BJ (cell line): Measurements from ENCODE around the gene CACNA2D4. TPM values are rescaled to one million over a fixed set of nuclear protein-coding genes. Genes with fewer than 3 reads are reported as not detected.
"Not testable (repeated sequence)": the region's sequence is repeated elsewhere in the genome, so short reads cannot be mapped to it uniquely, and the experiment has no call there.

ENCODE experiments used
- CTCF ChIA-PET: fragments of 350-600 bp; formaldehyde crosslinking; extraction: SDS; loops from one replicate; lab custom pipeline; 2021; ENCODE audit warnings: antibody characterized with exemption, inconsistent platforms; lab: Yijun Ruan, JAX
- POLR2A ChIA-PET: fragments of 300-600 bp; sonication (Branson Sonifier 250); formaldehyde crosslinking; extraction: SDS; loops from one replicate; lab custom pipeline; 2021; ENCODE audit warnings: antibody characterized with exemption; lab: Charles Lee
- DNase-seq: peaks from one replicate; pipeline ENCODE4 v3.0.0-alpha.2; 2011; ENCODE audit warnings: low read depth
- H3K27me3 ChIP-seq: 2 replicates; pipeline ENCODE4 v1.6.0; 2011; ENCODE audit warnings: low read length; ENCODE audit not compliant: control insufficient read depth, insufficient read depth
- H3K36me3 ChIP-seq: 2 replicates; pipeline ENCODE4 v1.5.1; 2011; ENCODE audit warnings: low read length; ENCODE audit not compliant: control insufficient read depth, insufficient read depth
- H3K4me3 ChIP-seq: 2 replicates; pipeline ENCODE4 v1.5.1; 2011; ENCODE audit warnings: low read depth, mild to moderate bottlenecking, control low read depth, low read length
- CTCF ChIP-seq: IDR thresholded peaks from 2 replicates; pipeline ENCODE4 v1.5.1; 2011; ENCODE audit warnings: low read depth, mild to moderate bottlenecking, control low read depth, inconsistent platforms, low read length, moderate library complexity; ENCODE audit not compliant: insufficient read depth
- polyA plus RNA-seq: library from polyadenylated mRNA; depleted of rRNA; stranded (reverse); fragments of >200 nt; gene quantifications from 2 replicates; pipeline ENCODE4 v1.2.3, GENCODE V29; 2011

Gene CACNA2D4
- polyA plus RNA-seq, 1 experiment: 0.39 TPM

- no peaks in the 10 kb centered on the region for H3K36me3 ChIP-seq
- CTCF ChIA-PET: no interaction called here
- no peak overlapping the region for H3K4me3 ChIP-seq
- TF ChIP-seq CTCF: no peak
- POLR2A ChIA-PET: no interaction called here
- peaks cover 46% of the 10 kb centered on the region for H3K27me3 ChIP-seq
- no peak for DNase-seq
Measured at GRCh38 chr12:1819571-1819970, 98.9 kb downstream of the CACNA2D4 start.

- no peak for TF ChIP-seq CTCF
- H3K4me3 ChIP-seq: no peak overlapping the region
- no peaks in the 10 kb centered on the region for H3K36me3 ChIP-seq
- ChIA-PET CTCF (interaction anchor here (0.6 to 0.7 kb wide), 2 partner anchors 150 to 159 kb away, joined by 3 read pairs; no protein-coding TSS in a partner anchor), POLR2A (no interaction called here)
- peaks cover 49% of the 10 kb centered on the region for H3K27me3 ChIP-seq
- no peak for DNase-seq
Measured at GRCh38 chr12:1819050-1819449, 99.4 kb downstream of the CACNA2D4 start.

- DNase-seq, H3K36me3 ChIP-seq, H3K4me3 ChIP-seq, POLR2A ChIA-PET, CTCF ChIA-PET: not testable (repeated sequence)
- peaks cover 39% of the 10 kb centered on the region for H3K27me3 ChIP-seq
Measured at GRCh38 chr12:1817928-1818327, 100.5 kb downstream of the CACNA2D4 start.

GRCh38 chr12:1816730-1817348, 101.6 kb downstream of the CACNA2D4 start:
- Histone ChIP-seq H3K36me3 (no peaks in the 10 kb centered on the region), H3K27me3 (peaks cover 36% of the 10 kb centered on the region), H3K4me3 (no peak overlapping the region)
- no peak for TF ChIP-seq CTCF
- CTCF ChIA-PET: no interaction called here
- DNase-seq: no peak
- POLR2A ChIA-PET: no interaction called here

- no peak for DNase-seq
- H3K27me3 ChIP-seq: peaks cover 30% of the 10 kb centered on the region
- POLR2A ChIA-PET: no interaction called here
- H3K36me3 ChIP-seq: no peaks in the 10 kb centered on the region
- no peak overlapping the region for H3K4me3 ChIP-seq
- TF ChIP-seq CTCF: no peak
- CTCF ChIA-PET: no interaction called here
Measured at GRCh38 chr12:1815814-1816729, 102.4 kb downstream of the CACNA2D4 start.
